Kidney (tissue), 14 donors: ENCODE measurements around the gene SH3D19. TPM values are rescaled to one million over a fixed set of nuclear protein-coding genes. Genes with fewer than 3 reads are reported as not detected.
"Not testable (repeated sequence)": the region's sequence is repeated elsewhere in the genome, so short reads cannot be mapped to it uniquely, and the experiment has no call there.

Experiments used
- DNase-seq, 5 donors: peaks; one replicate each; pipeline ENCODE4 v3.0.0-alpha.2; 2013 to 2020
- FAIRE-seq: peaks from 2 replicates; lab custom pipeline; 2012; peaks lifted over from hg19 to GRCh38; lab: Jason Lieb, UNC
- H3K27ac ChIP-seq, 2 donors: one replicate each; pipeline ENCODE4 v1.7.0; 2013; ENCODE audit warnings: low read depth in 2 of 2, low read length in 2 of 2, inconsistent platforms in 1 of 2
- H3K27me3 ChIP-seq: one replicate; pipeline ENCODE4 v1.7.1; 2013; ENCODE audit warnings: low read length, inconsistent platforms; ENCODE audit not compliant: control insufficient read depth, insufficient read depth
- H3K36me3 ChIP-seq, 3 donors: one replicate each; pipeline versions ENCODE4 v1.7.0 to v1.7.1; 2013; ENCODE audit warnings: low read length in 3 of 3, control low read depth in 1 of 3, inconsistent platforms in 1 of 3; ENCODE audit not compliant: insufficient read depth in 3 of 3, control insufficient read depth in 2 of 3
- H3K4me1 ChIP-seq, 3 donors: one replicate each; pipeline versions ENCODE4 v1.7.0 to v1.7.1; 2013; ENCODE audit warnings: low read length in 3 of 3, inconsistent platforms in 1 of 3, low read depth in 1 of 3; ENCODE audit not compliant: control insufficient read depth in 2 of 3, insufficient read depth in 2 of 3
- H3K4me3 ChIP-seq, 3 donors: one replicate each; pipeline versions ENCODE4 v1.7.0 to v1.8.1; 2013; ENCODE audit warnings: low read length in 3 of 3, control low read depth in 1 of 3, inconsistent platforms in 1 of 3
- H3K9ac ChIP-seq, 3 donors: one replicate each; pipeline versions ENCODE4 v1.7.0 to v1.7.1; 2013; ENCODE audit warnings: low read length in 3 of 3, control low read depth in 1 of 3, inconsistent platforms in 1 of 3
- H3K9me3 ChIP-seq, 3 donors: one replicate each; pipeline versions ENCODE4 v1.7.0 to v1.7.1; 2013; ENCODE audit warnings: low read length in 3 of 3, control low read depth in 1 of 3, inconsistent platforms in 1 of 3; ENCODE audit not compliant: control insufficient read depth in 2 of 3, insufficient read depth in 1 of 3
- CTCF ChIP-seq: IDR thresholded peaks from 3 replicates; pipeline ENCODE4 v1.5.1; 2012; ENCODE audit warnings: mild to moderate bottlenecking, moderate library complexity, borderline replicate concordance; ENCODE audit not compliant: insufficient read depth; ENCODE audit errors: extremely low read depth
- intact Hi-C: fragments of 100-400 bp; cut with DNase I; formaldehyde crosslinking; loops from one replicate; pipeline ENCODE4 v1.11.1; 2022
- polyA plus RNA-seq: library from polyadenylated mRNA; stranded (reverse); fragments of 350-450 nt; fragmentation: Illumina TruSeq; extraction: RNeasy Lipid Tissue Mini Kit (QIAGEN cat#74804); gene quantifications from one replicate; pipeline ENCODE4 v1.2.3, GENCODE V29; 2014; ENCODE audit warnings: low read depth, low replicate concordance; ENCODE audit not compliant: insufficient read depth
- total RNA-seq: library from RNA; stranded (reverse); fragmentation: NEBNext Ultra II Directional; extraction: Animal tissue kit (Norgen Biotek cat#: 25700); gene quantifications from one replicate; pipeline ENCODE4 v1.2.1, GENCODE V29; 2021
- donor health status: control.
- donor health status: control.
- donor health status: control.
- donor health status: control.
- donor health status: control.
- donor health status: DM: yes; HTN: yes; CAD: no.
- donor health status: Normal renal cell carcinoma (clear cell type).

Gene SH3D19
- total and polyA plus RNA-seq, 2 donors from 2014 or later, result 13.6 to 36.8 TPM

DNA sequence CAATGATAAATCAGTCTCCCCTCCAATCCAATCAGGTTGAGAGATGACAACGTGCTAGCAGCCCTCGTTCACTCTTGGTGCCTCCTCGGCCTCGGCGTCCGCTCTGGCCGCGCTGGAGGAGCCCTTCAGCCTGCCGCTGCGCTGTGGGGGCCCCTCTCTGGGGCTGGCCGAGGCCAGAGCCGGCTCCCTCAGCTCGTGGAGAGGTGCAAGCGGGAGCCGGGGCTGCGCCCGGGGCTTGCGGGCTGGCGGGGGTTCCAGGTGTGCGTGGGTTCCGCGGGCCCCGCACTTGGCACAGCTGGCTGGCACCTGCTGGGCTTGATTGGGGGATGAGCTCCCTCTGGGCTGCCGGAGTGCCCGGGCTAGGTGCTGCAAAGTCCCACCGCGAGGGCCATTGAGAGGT is 89.4 kb downstream of the SH3D19 start:
- no peak overlapping the region for H3K4me3 ChIP-seq
- H3K36me3 ChIP-seq, result no peaks in the 10 kb centered on the region
- no peak overlapping the region for H3K27ac ChIP-seq
- no peaks in the 10 kb centered on the region for H3K9me3 ChIP-seq
- H3K4me1 ChIP-seq, result no peaks in the 10 kb centered on the region
- H3K27me3 ChIP-seq, result no peaks in the 10 kb centered on the region
- DNase-seq, result no peak
- FAIRE-seq, result no peak
- intact Hi-C loops, result no loop called here
- H3K9ac ChIP-seq, result no peak overlapping the region
- TF ChIP-seq CTCF, result no peak

- H3K9ac ChIP-seq, H3K4me3 ChIP-seq, H3K4me1 ChIP-seq, FAIRE-seq, intact Hi-C loops, DNase-seq, H3K27me3 ChIP-seq, H3K27ac ChIP-seq, H3K36me3 ChIP-seq, H3K9me3 ChIP-seq: not testable (repeated sequence)
Measured at GRCh38 chr4:151235373-151235772, 90.0 kb downstream of the SH3D19 start.

- DNase-seq (no peak), FAIRE-seq (no peak)
- no peaks in the 10 kb centered on the region for H3K4me1 ChIP-seq
- H3K27ac ChIP-seq, result no peak overlapping the region
- H3K4me3 ChIP-seq, result no peak overlapping the region
- intact Hi-C loops, result no loop called here
- no peaks in the 10 kb centered on the region for H3K9me3 ChIP-seq
- H3K36me3 ChIP-seq, result no peaks in the 10 kb centered on the region
- H3K27me3 ChIP-seq, result no peaks in the 10 kb centered on the region
- H3K9ac ChIP-seq, result no peak overlapping the region
- TF ChIP-seq CTCF, result no peak
Measured at GRCh38 chr4:151233600-151233999, 91.8 kb downstream of the SH3D19 start.

- Histone ChIP-seq H3K27me3 (no peaks in the 10 kb centered on the region), H3K36me3 (no peaks in the 10 kb centered on the region), H3K4me1 (no peaks in the 10 kb centered on the region), H3K9ac (no peak overlapping the region), H3K9me3 (no peaks in the 10 kb centered on the region), H3K4me3 (no peak overlapping the region), H3K27ac (no peak overlapping the region)
- no peak for DNase-seq
- TF ChIP-seq CTCF, result no peak
- intact Hi-C loops, result no loop called here
- FAIRE-seq, result no peak
Measured at GRCh38 chr4:151231915-151232595, 93.3 kb downstream of the SH3D19 start.
